Nephron progenitor cell (in vitro differentiated cells): ENCODE measurements around the gene TMUB1.
A peak's percentile ranks its signal among the peaks of the same experiment; 100 is the strongest.

Experiments used
- DNase-seq: peaks from one replicate; pipeline ENCODE4 v3.0.0; 2021
- H3K27ac Mint-ChIP-seq: 2 replicates; pipeline ENCODE4 v1.8.0; 2021; ENCODE audit warnings: mild to moderate bottlenecking, moderate library complexity, mixed read lengths
- H3K27me3 Mint-ChIP-seq: 2 replicates; pipeline ENCODE4 v1.8.0; 2021; ENCODE audit warnings: mild to moderate bottlenecking, low read depth, mixed read lengths; ENCODE audit not compliant: poor library complexity
- H3K36me3 Mint-ChIP-seq: 2 replicates; pipeline ENCODE4 v1.8.0; 2021; ENCODE audit warnings: low read depth, mixed read lengths
- H3K4me1 Mint-ChIP-seq: 2 replicates; pipeline ENCODE4 v1.8.0; 2021; ENCODE audit warnings: mixed read lengths
- H3K4me3 Mint-ChIP-seq: 2 replicates; pipeline ENCODE4 v1.8.0; 2021; ENCODE audit warnings: mild to moderate bottlenecking, moderate library complexity, mixed read lengths
- H3K9me3 Mint-ChIP-seq: 2 replicates; pipeline ENCODE4 v1.8.0; 2021; ENCODE audit warnings: mild to moderate bottlenecking, moderate library complexity, mixed read lengths
- TF ChIP-seq, protein P1 (sequence below): fragments of 200-600 bp; sonication (generic); IDR thresholded peaks from 2 replicates; pipeline ENCODE4 v1.5.0; 2021; ENCODE audit warnings: antibody characterized with exemption

The TMUB1 gene

DNA sequence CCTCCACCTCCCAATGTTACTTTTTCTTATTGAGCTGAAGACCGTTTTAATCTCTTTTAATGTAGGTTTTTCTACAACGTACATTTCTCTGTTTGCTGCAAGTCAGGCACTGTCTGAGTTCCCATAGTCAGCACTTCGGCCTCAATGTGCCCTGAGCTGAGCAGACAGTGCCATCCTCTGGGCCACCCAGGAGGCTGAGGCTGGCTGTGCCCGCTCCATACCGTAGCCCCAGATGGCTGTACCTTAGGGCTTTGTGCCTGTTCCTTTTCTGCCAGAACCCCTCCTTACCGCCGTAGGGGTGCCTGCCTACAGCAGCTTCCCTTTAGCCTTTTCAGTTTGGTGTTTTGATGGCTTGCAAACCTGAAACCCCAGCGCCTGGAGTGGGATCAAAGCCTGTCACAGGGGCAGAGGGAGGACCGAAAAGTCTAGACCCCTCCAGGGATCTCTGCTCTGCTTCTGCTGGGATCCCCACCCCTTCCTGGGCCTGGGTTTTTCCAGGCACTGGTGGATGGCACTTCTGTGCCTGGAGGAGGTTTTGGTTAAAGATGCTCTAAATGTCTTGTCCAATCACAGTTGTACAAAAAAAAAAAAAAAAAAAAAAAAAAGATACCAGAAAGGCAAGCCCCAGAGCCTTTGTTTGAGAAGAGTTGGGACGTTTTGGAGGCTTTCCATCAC lies 12.0 kb upstream of the TMUB1 start:
- H3K4me1 Mint-ChIP-seq = peaks cover 31% of the 10 kb centered on the region
- H3K9me3 Mint-ChIP-seq = no peaks in the 10 kb centered on the region
- no peak for DNase-seq
- H3K36me3 Mint-ChIP-seq = peaks cover 12% of the 10 kb centered on the region
- no peaks in the 10 kb centered on the region for H3K27me3 Mint-ChIP-seq
- TF ChIP-seq, protein P1, sequence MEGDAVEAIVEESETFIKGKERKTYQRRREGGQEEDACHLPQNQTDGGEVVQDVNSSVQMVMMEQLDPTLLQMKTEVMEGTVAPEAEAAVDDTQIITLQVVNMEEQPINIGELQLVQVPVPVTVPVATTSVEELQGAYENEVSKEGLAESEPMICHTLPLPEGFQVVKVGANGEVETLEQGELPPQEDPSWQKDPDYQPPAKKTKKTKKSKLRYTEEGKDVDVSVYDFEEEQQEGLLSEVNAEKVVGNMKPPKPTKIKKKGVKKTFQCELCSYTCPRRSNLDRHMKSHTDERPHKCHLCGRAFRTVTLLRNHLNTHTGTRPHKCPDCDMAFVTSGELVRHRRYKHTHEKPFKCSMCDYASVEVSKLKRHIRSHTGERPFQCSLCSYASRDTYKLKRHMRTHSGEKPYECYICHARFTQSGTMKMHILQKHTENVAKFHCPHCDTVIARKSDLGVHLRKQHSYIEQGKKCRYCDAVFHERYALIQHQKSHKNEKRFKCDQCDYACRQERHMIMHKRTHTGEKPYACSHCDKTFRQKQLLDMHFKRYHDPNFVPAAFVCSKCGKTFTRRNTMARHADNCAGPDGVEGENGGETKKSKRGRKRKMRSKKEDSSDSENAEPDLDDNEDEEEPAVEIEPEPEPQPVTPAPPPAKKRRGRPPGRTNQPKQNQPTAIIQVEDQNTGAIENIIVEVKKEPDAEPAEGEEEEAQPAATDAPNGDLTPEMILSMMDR = no peak
- H3K4me3 Mint-ChIP-seq = no peak overlapping the region
- no peak overlapping the region for H3K27ac Mint-ChIP-seq

DNA sequence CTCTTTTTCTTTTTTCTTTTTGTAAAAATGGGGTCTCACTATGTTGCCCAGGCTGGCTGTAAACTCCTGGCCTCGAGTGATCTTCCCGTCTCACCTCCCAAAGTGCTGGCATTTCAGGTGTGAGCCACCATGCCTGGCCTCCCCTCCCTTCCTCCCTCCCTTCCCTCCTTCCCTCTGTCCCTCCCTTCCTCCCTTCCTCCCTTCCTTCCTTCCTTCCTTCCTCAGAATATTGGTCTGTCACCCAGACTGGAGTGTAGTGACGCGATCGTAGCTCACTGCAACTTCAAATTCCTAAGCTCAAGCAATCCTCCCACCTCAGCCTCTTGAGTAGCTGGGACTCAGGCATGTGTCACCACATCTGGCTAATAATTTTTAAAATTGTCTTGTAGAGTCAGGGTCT lies 11.4 kb upstream of the TMUB1 start:
- DNase-seq = no peak
- no peak overlapping the region for H3K4me3 Mint-ChIP-seq
- peak overlapping the region; percentile 22 for H3K27ac Mint-ChIP-seq

DNA sequence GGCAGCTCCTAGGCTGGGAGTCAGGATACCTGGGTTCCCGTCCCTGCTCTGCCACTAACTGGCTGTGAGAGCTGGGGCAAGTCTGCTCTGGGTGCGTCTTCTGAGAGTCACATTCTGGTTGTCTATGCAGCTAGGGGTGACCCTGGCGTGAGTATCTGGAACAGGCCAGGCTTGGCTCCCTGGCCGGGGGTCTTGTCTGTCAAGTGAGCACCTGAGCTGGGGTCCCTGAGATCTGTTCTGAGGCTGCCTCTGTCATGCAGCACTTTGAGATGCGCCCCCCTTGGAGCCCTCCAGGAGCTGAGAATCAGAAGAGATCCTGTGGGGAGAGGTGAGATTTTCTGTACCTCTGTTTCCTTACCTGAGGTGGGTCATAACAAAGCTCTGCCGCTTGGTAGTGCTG lies 10.5 kb upstream of the TMUB1 start:
- Mint-ChIP-seq H3K36me3 (peaks cover 12% of the 10 kb centered on the region), H3K9me3 (no peaks in the 10 kb centered on the region), H3K4me1 (peaks cover 40% of the 10 kb centered on the region), H3K4me3 (no peak overlapping the region), H3K27ac (peak overlapping the region; percentile 48), H3K27me3 (no peaks in the 10 kb centered on the region)
- TF ChIP-seq, protein P1 = no peak
- no peak for DNase-seq

More for the DNA sequence above, 11.4 kb upstream of the TMUB1 start:
- Mint-ChIP-seq H3K4me1 (peaks cover 33% of the 10 kb centered on the region), H3K36me3 (peaks cover 12% of the 10 kb centered on the region), H3K27me3 (no peaks in the 10 kb centered on the region), H3K9me3 (no peaks in the 10 kb centered on the region)
- TF ChIP-seq, protein P1 = no peak

DNA sequence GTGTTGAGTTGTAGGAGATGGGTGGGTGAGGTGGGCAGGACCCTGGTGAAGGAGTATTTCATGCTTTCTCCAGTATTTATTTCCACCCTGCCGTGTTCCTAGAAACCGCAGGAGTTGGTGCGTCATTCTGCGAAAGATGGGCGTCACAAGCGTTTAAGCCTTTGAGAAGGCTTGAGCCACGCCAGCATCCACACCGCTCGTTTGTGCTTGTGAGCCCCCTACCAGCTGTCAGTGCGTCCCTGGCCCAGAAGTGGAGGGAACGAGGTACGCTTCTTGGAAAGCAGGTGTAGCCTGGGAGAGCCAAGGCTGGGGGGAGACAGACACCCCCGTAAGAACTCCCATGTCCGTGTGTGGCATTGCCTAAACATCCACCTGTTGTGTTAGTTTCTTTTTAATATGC lies 8.7 kb upstream of the TMUB1 start:
- Mint-ChIP-seq H3K4me1 (peaks cover 42% of the 10 kb centered on the region), H3K27me3 (peaks cover 4% of the 10 kb centered on the region), H3K4me3 (no peak overlapping the region), H3K9me3 (no peaks in the 10 kb centered on the region), H3K36me3 (no peaks in the 10 kb centered on the region), H3K27ac (peak overlapping the region; percentile 68)
- TF ChIP-seq, protein P1 = no peak
- no peak for DNase-seq

DNA sequence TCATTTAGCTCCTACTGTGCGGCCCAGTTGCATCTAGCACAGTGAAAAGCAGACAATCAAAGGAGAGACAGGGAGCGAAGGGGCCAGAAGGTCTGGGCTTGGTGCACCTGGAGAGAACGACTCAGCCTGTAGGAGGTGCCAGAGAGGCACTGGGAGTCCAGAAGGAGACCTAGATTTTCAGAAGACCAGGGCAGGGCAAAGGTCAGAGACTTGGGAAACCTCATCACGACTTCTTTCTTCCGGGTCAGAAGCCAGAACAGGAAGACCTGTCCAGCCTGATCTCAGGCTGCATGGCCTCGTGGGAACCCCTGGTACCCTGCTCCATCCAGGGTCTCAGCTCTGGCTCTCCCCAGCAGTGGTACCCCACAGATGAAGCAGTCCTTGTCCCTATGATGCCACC lies 8.1 kb upstream of the TMUB1 start:
- Mint-ChIP-seq H3K36me3 (no peaks in the 10 kb centered on the region), H3K27ac (no peak overlapping the region), H3K27me3 (peaks cover 4% of the 10 kb centered on the region), H3K9me3 (no peaks in the 10 kb centered on the region), H3K4me3 (no peak overlapping the region), H3K4me1 (peaks cover 42% of the 10 kb centered on the region)
- TF ChIP-seq, protein P1 = peak; percentile 54
- DNase-seq = no peak

DNA sequence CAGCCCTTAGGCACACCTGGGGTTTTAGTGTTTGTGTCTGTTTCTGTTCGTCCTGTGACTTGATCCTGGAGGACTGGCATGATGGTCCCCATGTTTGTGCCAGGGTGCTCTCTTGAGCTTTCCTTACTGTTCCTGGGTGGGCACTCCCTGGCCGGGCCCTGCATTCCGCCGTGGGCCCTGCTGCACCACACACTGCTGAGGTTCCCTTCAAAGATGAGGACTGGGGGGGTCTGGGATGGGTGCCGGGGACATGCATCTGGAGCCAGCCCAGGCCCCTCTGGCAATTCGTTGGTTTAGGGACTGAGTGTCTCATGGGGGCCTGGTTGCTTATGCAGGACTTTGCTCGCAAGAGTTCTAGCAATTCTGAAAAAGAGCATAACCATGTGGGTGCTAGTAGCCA lies 7.7 kb upstream of the TMUB1 start:
- peaks cover 4% of the 10 kb centered on the region for H3K27me3 Mint-ChIP-seq
- H3K36me3 Mint-ChIP-seq = no peaks in the 10 kb centered on the region
- TF ChIP-seq, protein P1 = no peak
- H3K4me1 Mint-ChIP-seq = peaks cover 42% of the 10 kb centered on the region
- no peak for DNase-seq
- H3K27ac Mint-ChIP-seq = no peak overlapping the region
- H3K4me3 Mint-ChIP-seq = no peak overlapping the region
- H3K9me3 Mint-ChIP-seq = no peaks in the 10 kb centered on the region
